SK-N-DZ (cell line): ENCODE measurements around the gene TGFBRAP1.
"Not testable (repeated sequence)": the region's sequence is repeated elsewhere in the genome, so short reads cannot be mapped to it uniquely, and the experiment has no call there.

Source experiments
- DNase-seq: peaks from one replicate; pipeline ENCODE4 v3.0.0-alpha.2; 2015; ENCODE audit warnings: low spot score

Gene TGFBRAP1

DNA sequence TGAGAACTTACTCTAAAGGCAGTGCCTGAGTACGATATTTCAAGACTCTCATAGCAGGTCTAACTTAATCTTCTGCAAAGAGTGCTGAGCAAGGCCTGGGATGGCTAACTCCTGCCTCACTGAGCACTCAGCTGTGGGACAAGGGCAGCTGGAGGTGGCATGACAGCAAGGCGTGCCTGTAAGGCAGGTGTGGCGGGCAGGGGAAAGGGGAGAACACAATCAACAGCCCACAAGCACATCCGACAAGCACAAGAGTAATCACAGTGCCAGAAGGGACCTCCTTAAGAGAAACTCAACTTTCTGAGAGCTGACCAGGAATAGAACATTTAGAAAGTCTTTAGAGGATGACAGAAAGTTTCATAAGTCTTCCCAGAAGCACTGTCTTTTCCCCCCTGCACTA, 46.0 kb downstream of the TGFBRAP1 start:
- DNase-seq, result no peak

DNA sequence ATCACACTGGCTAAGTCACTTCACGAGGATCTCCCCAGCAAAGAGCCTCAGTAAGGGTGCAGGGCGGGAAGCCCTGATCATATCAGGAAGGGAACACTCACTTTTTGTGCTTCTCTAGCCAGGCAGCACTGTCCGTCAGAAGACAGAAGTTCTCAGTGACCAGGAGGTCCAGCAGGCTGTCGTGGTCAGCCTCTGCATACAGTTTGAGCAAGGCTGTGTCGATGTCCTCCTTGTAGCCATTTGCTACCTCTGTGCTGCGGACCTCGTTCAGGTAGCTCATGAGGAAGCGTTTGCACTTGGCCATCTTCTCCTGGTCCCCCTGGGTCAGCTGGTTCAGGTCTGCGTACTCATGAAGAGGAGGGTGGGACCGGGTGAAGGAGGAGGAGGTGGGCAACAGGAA, 49.3 kb downstream of the TGFBRAP1 start:
- DNase-seq, result no peak

DNA sequence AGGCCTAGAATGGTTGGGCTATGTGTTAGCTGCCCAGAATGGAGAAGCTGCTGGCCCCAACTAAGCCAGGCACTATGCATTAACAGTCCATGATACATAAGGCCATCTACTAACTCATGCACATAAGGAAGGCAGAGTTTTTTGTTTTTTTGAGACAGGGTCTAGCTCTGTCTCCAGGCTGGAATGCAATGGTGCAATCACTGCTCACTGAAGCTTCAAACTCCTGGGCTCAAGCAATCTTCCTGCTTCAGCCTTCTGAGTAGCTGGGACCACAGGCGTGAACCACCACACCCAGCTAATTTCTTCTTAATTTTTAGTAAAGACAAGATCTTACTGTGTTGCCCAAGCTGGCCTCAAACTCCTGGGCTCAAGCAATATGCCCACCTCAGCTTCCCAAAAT, 50.4 kb downstream of the TGFBRAP1 start:
- no peak for DNase-seq

DNA sequence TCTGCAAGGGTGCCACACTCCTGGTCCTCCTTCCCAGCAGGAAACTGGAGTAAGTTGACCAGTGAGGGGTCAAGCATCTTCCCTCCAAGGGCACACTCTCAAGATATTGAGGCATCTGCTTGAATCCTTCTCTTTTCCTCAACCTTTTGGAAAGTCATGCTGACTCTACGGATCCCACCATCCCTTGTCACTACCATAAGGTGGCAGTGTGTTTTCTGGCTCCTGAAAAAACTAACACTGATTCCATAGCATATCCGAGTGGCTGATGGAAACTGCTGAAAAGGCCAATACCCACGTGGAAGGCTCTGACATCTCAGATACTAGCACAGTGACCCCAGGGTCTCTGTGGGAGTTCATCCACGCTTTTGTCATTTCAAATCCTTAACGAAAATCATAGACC, 50.9 kb downstream of the TGFBRAP1 start:
- DNase-seq, result no peak

DNA sequence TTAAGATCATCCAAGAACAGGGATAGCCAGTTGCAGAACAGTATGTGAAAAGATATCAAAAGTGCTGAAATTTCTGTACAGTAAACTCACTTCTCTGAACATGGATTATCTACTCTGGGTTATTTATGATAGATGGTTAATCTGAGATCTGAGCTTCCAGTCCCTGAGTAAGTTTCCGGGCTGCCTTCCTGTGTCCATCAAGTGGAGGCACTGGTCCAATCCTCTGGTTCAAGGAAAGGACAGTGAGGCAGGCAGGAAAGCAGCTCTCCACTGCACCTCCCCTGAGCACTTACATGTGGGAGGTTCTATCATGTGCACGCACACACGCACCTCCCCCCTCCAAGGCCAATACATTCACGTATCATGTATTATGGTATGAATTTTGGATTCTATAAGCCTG, 55.5 kb downstream of the TGFBRAP1 start:
- DNase-seq, result no peak

DNA sequence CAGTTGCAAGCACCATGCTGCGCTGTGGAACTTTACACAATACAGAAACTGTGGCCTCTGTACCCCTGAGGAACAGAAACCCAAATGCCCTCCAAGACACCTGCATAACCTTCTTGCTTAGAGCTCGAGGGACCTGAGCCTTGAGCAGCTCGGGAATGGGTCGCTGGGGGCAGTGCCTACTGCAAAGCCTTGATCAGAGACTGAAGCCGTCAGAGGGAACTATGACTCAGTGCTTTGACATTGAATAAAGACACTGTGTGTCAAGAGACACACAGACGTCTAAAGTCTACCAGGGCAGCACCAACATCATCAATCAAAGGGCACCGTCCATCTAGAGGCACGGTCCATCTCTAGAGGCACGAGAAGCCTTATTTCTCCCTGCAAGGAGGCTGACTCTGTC, 57.4 kb downstream of the TGFBRAP1 start:
- no peak for DNase-seq

DNA sequence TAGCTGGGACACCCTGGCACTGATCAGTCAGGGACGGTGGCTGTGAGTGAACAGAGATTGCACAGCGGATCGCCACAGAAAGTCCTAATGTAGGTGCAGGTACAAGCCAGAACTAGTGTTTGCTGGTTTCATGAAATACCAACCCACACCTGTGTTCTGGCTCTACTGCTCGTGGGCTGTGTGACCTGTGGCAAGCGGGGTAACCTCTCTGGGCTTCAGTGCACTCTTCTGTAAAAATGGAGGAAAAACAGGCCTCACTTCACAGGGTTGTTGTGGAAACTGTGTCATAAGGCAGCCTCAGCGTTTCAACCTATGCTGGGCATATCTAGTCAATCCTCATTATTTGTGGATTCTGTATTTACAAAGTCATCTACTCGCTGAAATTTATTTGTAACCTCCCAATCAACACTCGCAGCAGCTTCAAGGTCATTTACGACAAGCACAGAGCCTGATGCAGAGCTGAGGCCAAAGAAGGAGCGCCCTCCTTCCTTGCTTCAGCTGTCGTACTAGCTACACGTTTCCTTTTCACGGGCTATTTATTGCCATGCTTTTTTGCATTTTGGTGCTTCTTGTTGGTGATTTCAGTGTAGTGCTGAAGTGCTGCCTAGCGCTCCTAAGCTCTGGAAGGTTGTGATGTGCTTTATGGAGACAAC, 58.0 kb downstream of the TGFBRAP1 start:
- DNase-seq, result no peak

DNA sequence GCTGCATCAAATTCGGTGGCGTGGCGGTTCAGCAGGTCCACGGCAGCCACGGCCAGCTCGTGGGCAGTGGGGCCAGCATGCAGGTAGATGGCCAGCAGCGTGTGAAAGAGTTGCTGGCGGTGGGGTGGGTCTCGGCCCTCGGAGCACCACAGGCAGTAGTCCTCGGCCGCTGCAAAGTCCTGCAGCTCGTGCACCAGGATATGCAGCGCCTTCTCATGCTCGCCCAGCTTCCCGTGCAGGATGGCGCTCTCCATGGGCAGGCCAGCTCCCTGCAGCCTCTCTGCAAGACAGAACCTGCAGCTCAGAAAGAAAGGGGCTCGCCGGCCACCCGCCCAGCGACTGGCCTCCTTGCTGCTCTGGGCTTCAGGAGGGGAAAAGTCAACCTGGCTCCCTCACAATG, 60.1 kb downstream of the TGFBRAP1 start:
- DNase-seq, result no peak

DNA sequence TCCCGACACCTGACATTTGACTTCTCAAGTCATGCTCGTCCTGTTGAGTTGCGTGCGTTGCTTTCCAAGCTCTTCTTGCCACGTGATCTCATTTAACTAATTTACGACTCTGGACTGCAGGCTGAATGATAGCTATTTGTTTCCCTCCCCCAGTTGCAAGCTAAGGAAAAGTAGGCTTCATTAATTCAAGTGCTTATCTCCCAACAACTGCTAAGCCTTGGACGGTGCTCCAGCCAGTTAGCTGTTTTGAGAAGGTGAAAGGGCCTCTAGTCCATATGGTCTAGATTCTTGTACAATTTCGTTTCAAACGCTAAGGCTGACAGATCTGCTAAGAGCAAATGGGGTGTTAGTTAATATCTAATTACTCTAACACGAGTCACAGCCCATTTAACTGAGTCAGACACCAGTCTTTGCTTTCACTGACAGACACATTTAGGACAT, 66.9 kb downstream of the TGFBRAP1 start:
- no peak for DNase-seq

DNA sequence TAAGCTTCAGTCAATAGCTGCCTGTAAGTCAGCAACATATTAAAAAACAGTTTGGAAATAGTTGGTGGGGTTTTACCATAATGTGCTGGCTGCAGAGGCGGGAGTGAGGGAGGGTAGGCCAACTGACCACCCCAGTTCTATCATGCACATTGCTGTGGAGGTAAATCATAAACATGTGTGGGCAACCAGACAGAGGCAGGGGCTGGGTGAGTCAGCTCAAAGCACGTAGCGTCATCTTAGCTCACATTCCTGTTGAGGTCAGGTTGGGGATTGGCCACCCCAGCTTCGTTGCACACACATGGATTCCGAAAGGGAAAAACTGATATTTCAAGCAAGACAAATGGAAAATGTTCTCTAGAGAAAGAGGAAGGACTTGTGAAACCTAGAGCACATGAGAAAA, 68.5 kb downstream of the TGFBRAP1 start:
- DNase-seq, result no peak

DNA sequence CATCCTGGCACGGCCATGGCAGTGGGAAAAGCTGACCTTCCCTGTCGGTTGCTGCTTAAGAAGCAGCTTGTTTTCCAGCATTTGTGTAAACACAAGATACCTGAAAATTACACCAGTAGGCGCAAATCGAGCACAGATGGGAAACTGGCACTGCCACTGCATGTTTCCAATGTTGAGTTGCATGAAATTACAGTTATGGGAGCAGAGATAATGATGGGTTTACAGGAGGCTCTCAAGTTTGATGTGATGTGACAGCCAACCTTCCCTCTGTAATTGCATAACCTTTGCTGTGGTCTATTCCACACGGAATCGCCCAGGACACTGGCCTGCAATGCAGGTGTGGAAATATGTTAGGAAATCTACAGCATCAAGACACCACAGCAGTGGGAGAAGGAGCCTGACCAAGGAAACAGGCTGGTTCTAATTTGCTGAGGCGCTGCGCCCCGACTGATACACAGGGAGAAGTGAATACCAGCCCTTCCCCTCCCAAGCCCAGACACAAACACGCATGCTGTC, 70.6 kb downstream of the TGFBRAP1 start:
- DNase-seq, result no peak

DNA sequence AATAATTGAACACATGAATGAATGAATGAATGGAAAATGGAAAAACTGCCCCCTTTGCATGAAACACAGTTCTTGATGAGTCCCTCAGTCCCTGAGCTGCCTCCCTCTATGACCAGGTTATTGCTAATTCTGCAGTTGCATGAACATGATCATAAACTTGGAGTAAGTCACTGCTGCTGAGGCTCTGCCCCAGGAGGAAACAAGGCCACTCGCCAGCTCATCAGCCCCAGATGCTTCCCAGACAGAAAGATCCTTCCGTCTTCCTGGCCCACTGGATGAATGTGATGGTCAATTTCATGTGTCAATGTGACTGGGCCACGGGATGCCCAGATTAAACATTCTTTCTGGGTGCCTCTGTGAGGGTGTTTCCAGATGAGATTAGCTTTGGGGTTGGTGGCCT, 71.6 kb downstream of the TGFBRAP1 start:
- DNase-seq, result no peak

DNA sequence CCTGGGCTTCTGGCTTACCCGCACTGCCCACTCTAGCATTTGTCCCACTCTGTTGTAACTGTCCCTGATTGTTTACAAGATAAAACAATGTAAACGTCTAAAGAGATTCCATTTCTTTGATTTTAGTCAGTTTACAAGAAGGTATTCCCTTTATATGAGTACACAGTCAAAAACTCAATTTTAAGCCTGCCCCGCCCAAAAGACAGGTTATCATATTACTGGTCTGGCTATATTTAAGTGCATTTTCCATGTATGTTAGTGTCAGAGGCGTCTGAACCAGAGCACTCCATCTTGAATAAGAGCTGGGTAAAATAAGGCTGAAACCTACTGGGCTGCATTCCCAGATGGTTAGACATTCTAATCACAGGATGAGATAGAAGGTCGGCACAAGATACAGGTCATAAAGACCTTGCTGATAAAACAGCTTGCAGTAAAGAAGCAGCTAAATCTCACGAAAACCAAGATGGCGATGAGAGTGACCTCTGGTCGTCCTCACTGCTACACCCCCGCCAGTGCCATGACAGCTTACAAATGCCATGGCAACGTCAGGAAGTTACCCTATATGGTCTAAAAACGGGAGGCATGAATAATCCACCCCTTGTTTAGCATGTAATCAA, 73.0 kb downstream of the TGFBRAP1 start:
- DNase-seq, result no peak

DNA sequence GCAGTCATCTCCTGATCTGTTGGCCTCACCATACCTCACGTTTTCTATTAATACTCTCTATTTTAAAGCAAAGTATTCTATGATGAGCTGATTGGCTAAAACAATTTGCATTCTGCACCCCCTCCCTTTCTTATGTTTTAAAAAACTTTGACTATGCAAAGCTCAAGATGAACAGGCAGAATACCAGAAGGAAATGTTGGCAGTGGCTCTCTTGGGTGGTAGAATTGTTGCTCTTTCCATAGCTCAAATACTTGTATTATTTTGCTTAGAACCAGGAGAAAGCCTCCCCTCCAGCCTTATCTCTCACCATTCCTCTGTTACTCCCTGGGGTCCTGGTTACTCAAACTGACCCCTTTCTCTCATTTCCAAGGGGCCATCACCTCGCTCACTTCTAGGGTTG, 73.6 kb downstream of the TGFBRAP1 start:
- no peak for DNase-seq

DNA sequence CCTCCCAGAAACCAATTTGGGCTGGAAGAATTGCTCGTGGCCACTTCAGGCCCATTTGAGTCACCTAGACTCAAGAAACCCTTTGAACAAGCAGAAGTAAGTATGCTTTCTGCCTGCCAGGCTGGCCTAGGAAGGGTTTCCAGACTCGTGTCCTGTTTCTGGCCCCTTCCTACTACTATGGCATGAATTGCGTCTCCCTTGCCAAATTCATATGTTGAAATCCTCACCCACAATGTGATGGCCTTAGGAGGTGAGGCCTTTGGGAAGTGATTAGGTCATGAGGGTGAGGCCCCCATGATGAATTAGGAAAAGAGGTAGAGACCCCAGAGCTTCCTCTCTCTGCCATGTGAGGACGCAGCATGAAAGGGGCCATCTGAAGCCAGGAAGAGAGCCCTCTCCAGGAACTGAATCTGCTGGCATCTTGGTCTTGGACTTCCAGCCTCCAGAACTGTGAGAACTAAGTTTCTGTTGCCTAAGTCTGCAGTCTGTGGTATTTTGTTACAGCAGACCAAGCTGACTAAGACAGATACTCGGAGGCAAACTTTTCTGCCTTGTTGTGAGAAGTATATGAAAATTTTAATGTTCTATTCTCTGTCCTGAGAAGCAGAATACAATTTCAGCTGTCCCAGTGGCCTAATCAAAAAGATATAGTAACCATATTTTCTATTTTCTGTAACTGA, 74.9 kb downstream of the TGFBRAP1 start:
- no peak for DNase-seq

DNA sequence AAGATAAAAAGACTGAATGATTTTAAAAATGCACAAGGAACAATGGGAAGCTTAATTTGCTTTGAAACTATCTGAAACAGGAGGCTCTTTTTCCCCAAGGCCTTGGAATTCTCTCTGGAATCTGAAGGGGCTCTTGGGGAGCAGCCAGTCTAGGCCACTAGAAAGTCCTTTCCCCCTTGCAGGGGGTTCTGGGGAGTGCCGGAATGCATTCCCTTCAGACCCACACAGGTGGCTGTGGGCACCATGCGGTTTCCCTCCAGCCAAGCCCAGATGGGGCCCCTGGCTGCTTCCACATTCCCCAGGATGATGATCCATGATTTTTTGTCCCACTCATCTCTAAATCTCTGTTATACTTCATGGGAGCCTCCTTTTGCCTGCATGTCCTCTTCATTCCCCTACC, 77.3 kb downstream of the TGFBRAP1 start:
- DNase-seq, result no peak

DNA sequence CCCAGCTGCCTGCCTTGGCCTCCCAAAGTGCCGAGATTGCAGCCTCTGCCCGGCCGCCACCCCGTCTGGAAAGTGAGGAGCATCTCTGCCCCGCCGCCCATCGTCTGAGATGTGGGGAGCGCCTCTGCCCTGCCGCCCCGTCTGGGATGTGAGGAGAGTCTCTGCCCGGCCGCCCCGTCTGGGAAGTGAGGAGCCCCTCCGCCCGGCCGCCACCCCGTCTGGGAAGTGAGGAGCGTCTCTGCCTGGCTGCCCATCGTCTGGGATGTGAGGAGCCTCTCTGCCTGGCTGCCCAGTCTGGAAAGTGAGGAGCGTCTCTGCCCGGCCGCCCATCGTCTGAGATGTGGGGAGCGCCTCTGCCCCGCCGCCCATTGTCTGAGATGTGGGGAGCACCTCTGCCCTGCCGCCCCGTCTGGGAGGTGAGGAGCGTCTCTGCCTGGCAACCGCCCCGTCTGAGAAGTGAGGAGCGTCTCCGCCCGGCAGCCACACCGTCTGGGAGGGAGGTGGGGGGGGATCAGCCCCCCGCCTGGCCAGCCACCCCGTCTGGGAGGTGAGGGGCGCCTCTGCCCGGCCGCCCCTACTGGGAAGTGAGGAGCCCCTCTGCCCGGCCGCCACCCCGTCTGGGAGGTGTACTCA, 78.4 kb downstream of the TGFBRAP1 start:
- DNase-seq, result not testable (repeated sequence)

DNA sequence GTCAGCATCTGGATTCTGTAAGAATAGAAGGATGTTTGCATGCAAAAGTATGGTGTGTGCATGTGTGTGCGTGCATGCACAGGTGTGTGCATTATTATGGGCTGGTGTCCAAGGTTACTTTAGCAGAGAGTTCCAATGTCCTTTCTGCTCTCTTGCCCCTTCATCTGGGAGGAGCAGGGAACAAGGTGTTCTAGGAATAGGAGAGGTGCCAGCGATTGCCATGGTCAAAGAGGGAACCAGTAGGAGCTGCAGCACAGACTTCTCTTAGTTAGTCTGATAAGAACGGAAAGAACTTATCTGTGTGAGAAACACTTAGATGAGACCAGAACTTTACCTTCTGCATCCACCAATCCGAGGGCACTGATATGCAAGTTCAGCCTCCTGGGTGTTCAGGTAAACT, 79.6 kb downstream of the TGFBRAP1 start:
- DNase-seq, result no peak

DNA sequence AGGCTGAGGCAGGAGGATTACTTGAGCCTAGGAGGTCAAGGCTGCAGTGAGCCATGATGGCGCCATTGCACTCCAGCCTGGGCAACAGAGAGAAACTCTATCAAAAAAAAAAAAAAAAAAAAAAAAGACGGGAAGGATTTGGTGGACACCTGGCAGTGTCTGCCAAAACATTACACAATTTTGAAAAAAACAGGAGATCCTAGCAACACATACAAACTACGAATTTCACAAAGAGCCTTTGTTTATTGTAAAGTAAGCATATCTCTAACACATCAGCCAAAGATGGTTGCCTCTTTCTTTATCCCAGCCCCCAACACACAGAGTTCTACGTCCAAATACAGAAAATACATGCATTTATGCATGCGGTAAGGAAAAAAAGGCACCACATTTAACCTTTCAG, 80.4 kb downstream of the TGFBRAP1 start:
- DNase-seq, result no peak

DNA sequence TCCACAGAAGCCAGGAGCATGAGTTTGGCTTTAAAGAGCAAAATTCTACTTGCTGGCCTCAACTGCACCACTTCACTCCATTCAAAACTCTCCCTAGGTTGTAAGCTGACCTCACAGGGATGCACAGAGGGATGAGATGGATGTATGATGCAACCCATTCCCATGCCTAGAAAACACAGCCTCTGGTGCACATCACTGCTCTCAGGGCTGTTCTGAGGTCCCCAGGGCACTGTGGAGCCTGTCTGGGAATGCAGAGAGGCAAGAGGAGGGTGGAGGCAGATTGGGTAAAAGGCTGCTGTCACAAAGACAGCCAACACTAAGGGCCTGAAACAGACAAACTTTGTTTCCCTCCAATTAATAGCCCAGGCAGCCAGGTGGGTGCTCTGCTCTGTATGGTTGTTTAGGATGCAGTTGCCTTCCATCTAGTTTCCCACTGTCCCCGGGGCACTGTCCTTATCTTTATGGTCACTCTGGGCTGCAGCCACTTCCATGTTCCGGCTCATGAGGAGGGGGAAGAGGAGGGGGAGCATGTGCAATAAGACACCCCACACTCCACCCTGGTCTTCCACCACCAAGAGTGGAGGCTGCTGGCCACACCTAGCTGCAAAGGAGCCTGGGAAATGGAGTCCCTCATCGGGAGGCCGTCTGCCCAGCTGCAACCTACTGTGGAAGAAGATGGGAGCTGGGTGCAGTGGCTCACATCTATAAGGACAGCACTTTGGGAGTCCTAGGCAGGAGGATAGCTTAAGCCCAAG, 81.0 kb downstream of the TGFBRAP1 start:
- peak; percentile 71 for DNase-seq

DNA sequence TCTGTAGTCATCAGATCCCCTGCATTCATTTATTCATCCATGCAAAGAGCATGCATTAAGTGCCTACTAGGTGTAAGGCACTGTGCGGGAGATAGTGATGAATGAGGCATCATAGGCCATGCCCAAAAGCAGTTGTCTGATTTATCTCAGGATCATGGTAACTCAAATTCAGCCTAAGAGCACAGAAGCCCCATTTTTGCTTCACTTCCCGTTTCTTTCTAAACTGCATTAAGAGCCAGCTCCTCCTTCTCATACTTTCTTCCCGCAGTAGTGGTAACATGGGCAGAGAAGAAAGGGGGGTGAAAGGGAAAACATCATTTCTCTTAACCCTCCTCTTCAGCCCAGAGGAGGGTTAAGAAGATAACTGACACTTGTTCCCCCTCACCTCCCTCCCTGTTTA, 85.1 kb downstream of the TGFBRAP1 start:
- no peak for DNase-seq

DNA sequence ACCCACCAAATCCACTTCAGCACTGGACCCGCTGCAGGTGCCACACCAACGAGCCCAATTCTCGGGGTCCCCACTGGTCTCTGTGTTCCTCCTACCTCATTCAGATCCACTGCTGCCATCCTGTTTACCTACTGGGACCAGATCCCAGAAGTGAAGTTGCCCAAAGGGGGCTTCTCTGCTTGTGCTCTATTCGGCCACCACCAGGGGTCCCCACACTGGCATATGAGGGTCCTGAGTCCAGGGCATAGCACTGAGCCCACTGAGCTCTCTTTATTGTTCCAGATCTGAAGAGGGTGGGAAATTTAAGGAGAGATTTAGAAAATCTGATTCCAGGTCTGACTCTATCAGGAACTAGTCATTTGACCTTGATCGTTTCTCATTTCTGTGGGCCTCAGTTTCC, 85.6 kb downstream of the TGFBRAP1 start:
- peak; percentile 57 for DNase-seq
